CD14-positive monocyte (primary cell): Measurements from ENCODE around the gene TMEM247. TPM values are rescaled to one million over a fixed set of nuclear protein-coding genes. Genes with fewer than 3 reads are reported as not detected.

Experiments
- DNase-seq, 3 donors: peaks; one replicate each; pipeline ENCODE4 v3.0.0-alpha.2; 2011 to 2022
- H2AFZ ChIP-seq: 2 replicates; pipeline ENCODE4 v1.6.0; 2012; ENCODE audit warnings: mild to moderate bottlenecking, low read depth, low read length, inconsistent platforms; ENCODE audit not compliant: insufficient read depth, poor library complexity, severe bottlenecking
- H3K27ac ChIP-seq, 2 donors: 1 replicate in 1 of 2; 2 replicates in 1 of 2; pipeline ENCODE4 v1.5.1; 2012 to 2013; ENCODE audit warnings: low read length in 2 of 2, control low read depth in 1 of 2, inconsistent platforms in 1 of 2, low read depth in 1 of 2, mild to moderate bottlenecking in 1 of 2
- H3K27me3 ChIP-seq, 2 donors: one replicate each; pipeline versions ENCODE4 v1.6.0 to v1.6.1; 2011 to 2013; ENCODE audit warnings: low read length in 2 of 2; ENCODE audit not compliant: control insufficient read depth in 2 of 2, insufficient read depth in 2 of 2
- H3K36me3 ChIP-seq, 2 donors: replicated peaks in 1 of 2; 1 replicate in 1 of 2; 2 replicates in 1 of 2; pipeline versions ENCODE4 v1.5.1 to v1.6.1; 2012 to 2013; ENCODE audit warnings: low read length in 2 of 2, control low read depth in 1 of 2, inconsistent platforms in 1 of 2, mild to moderate bottlenecking in 1 of 2; ENCODE audit not compliant: insufficient read depth in 2 of 2, control insufficient read depth in 1 of 2
- H3K4me1 ChIP-seq, 2 donors: 1 replicate in 1 of 2; 2 replicates in 1 of 2; pipeline versions ENCODE4 v1.5.1 to v1.6.1; 2012 to 2013; ENCODE audit warnings: low read length in 2 of 2, control low read depth in 1 of 2, inconsistent platforms in 1 of 2, mild to moderate bottlenecking in 1 of 2, moderate library complexity in 1 of 2; ENCODE audit not compliant: insufficient read depth in 2 of 2, control insufficient read depth in 1 of 2
- H3K4me2 ChIP-seq: replicated peaks from 2 replicates; pipeline ENCODE3; 2012; ENCODE audit warnings: low read length, moderate library complexity, mild to moderate bottlenecking; ENCODE audit not compliant: poor library complexity, severe bottlenecking; ENCODE audit errors: extremely low read depth
- H3K4me3 ChIP-seq, 3 experiments: fragments of 200-600 bp in 1 of 3; sonication (generic) in 1 of 3; replicated peaks in 1 of 3; 1 replicate in 2 of 3; 2 replicates in 1 of 3; pipeline ENCODE4 v1.5.1; 2011 to 2013; ENCODE audit warnings: low read length in 3 of 3, mild to moderate bottlenecking in 3 of 3, control low read depth in 2 of 3, low read depth in 2 of 3, inconsistent platforms in 1 of 3, moderate library complexity in 1 of 3
- H3K79me2 ChIP-seq: 2 replicates; pipeline ENCODE4 v1.6.0; 2012; ENCODE audit warnings: mild to moderate bottlenecking, control low read depth, inconsistent platforms, low read length, moderate library complexity; ENCODE audit not compliant: insufficient read depth
- H3K9ac ChIP-seq: 2 replicates; pipeline ENCODE4 v1.6.0; 2017; ENCODE audit warnings: low read length, mild to moderate bottlenecking; ENCODE audit not compliant: insufficient read depth, poor library complexity, severe bottlenecking
- H3K9me3 ChIP-seq, 2 donors: replicated peaks in 1 of 2; 1 replicate in 1 of 2; 2 replicates in 1 of 2; pipeline versions ENCODE4 v1.5.1 to v1.6.1; 2012 to 2013; ENCODE audit warnings: low read length in 2 of 2, control low read depth in 1 of 2; ENCODE audit not compliant: control insufficient read depth in 1 of 2, insufficient read depth in 1 of 2
- H4K20me1 ChIP-seq: 2 replicates; pipeline ENCODE4 v1.6.0; 2012; ENCODE audit warnings: mild to moderate bottlenecking, low read length, control low read depth, moderate library complexity; ENCODE audit not compliant: insufficient read depth
- H3K27ac Mint-ChIP-seq, 7 donors: one replicate each; pipeline ENCODE4 v1.8.0; 2020; ENCODE audit warnings: mild to moderate bottlenecking in 7 of 7, mixed read lengths in 7 of 7, moderate library complexity in 6 of 7, inconsistent platforms in 2 of 7
- H3K27me3 Mint-ChIP-seq, 3 donors: one replicate each; pipeline ENCODE4 v1.8.0; 2021 to 2022; ENCODE audit warnings: low read depth in 3 of 3, mild to moderate bottlenecking in 3 of 3, mixed read lengths in 3 of 3, moderate library complexity in 3 of 3, inconsistent platforms in 1 of 3
- H3K36me3 Mint-ChIP-seq, 2 donors: one replicate each; pipeline ENCODE4 v1.8.0; 2020; ENCODE audit warnings: mixed read lengths in 2 of 2, inconsistent platforms in 1 of 2, mild to moderate bottlenecking in 1 of 2
- H3K4me1 Mint-ChIP-seq: one replicate; pipeline ENCODE4 v1.8.0; 2020; ENCODE audit warnings: mild to moderate bottlenecking, mixed read lengths
- H3K4me3 Mint-ChIP-seq, 2 donors: one replicate each; pipeline ENCODE4 v1.8.0; 2020; ENCODE audit warnings: mild to moderate bottlenecking in 2 of 2, mixed read lengths in 2 of 2, moderate library complexity in 1 of 2
- H3K9me3 Mint-ChIP-seq, 7 donors: one replicate each; pipeline ENCODE4 v1.8.0; 2020 to 2022; ENCODE audit warnings: mixed read lengths in 7 of 7, mild to moderate bottlenecking in 6 of 7, moderate library complexity in 6 of 7, inconsistent platforms in 2 of 7
- CTCF ChIP-seq: fragments of 200-600 bp; IDR thresholded peaks from one replicate; pipeline ENCODE4 v1.8.0; 2022; ENCODE audit warnings: antibody characterized with exemption, mild to moderate bottlenecking
- WGBS: methylation state at CpG from one replicate; pipeline ENCODE4 v1.1.5; 2013; ENCODE audit warnings: missing lambda C conversion rate; ENCODE audit not compliant: insufficient coverage; 5-methylcytosine and 5-hydroxymethylcytosine counted together
- intact Hi-C, 2 donors: fragments of 100-400 bp; cut with micrococcal nuclease; formaldehyde crosslinking; loops; one replicate each; pipeline versions ENCODE4 v1.15.0 to v1.15.1; 2023
- polyA plus RNA-seq, 3 donors: library from polyadenylated mRNA; depleted of rRNA in 1 of 3; unstranded in 2 of 3; stranded (reverse) in 1 of 3; fragments of 300-500 nt in 2 of 3; fragments of >200 nt in 1 of 3; fragmentation: Illumina TruSeq in 2 of 3; gene quantifications; 1 replicate in 2 of 3; 2 replicates in 1 of 3; pipeline ENCODE4 v1.2.3, GENCODE V29; 2012 to 2021

Gene TMEM247
- polyA plus RNA-seq, 3 donors = not detected

GRCh38 chr2:46525522-46526155 lies 46.3 kb downstream of the TMEM247 start:
- Histone ChIP-seq H4K20me1 (no peaks in the 10 kb centered on the region), H3K36me3 (no peaks in the 10 kb centered on the region), H3K27me3 (no peaks in the 10 kb centered on the region), H3K27ac (peak overlapping the region in 1 of 2 donors; percentile 65), H3K4me3 (no peak overlapping the region), H3K9ac (no peak overlapping the region), H3K4me2 (no peak overlapping the region), H3K4me1 (peaks cover 23 to 25% of the 10 kb centered on the region in 2 donors), H3K79me2 (no peaks in the 10 kb centered on the region), H2AFZ (no peak overlapping the region), H3K9me3 (peaks cover 1 to 7% of the 10 kb centered on the region in 2 donors)
- no CpG with 5 or more reads among the region's 3 CpGs for WGBS
- peak in 1 of 3 donors; percentile 36 for DNase-seq
- Mint-ChIP-seq H3K4me1 (peaks cover 24% of the 10 kb centered on the region), H3K4me3 (no peak overlapping the region), H3K27me3 (peaks cover 0 to 5% (median 3%) of the 10 kb centered on the region in 3 donors), H3K36me3 (peaks cover 12 to 17% of the 10 kb centered on the region in 2 donors), H3K9me3 (peaks cover 0 to 9% (median 2%) of the 10 kb centered on the region in 7 donors), H3K27ac (peak overlapping the region in 3 of 7 donors; percentile 8 to 63 (median 12))
- intact Hi-C loops = no loop called here
- no peak for TF ChIP-seq CTCF

- Mint-ChIP-seq H3K27me3 (peaks cover 0 to 5% (median 3%) of the 10 kb centered on the region in 3 donors), H3K4me1 (peaks cover 16% of the 10 kb centered on the region), H3K36me3 (peaks cover 12 to 20% of the 10 kb centered on the region in 2 donors), H3K4me3 (no peak overlapping the region), H3K9me3 (peaks cover 0 to 13% (median 6%) of the 10 kb centered on the region in 7 donors), H3K27ac (no peak overlapping the region)
- Histone ChIP-seq H3K27ac (no peak overlapping the region), H3K4me3 (no peak overlapping the region), H3K4me1 (peaks cover 11 to 13% of the 10 kb centered on the region in 2 donors), H3K9ac (no peak overlapping the region), H3K4me2 (no peak overlapping the region), H3K27me3 (no peaks in the 10 kb centered on the region), H2AFZ (no peak overlapping the region), H3K36me3 (no peaks in the 10 kb centered on the region), H3K79me2 (no peaks in the 10 kb centered on the region), H3K9me3 (peaks cover 4 to 9% of the 10 kb centered on the region in 2 donors), H4K20me1 (no peaks in the 10 kb centered on the region)
- intact Hi-C loops = no loop called here
- 100% methylated on average over 1 of the region's 1 CpG for WGBS
- TF ChIP-seq CTCF = no peak
- DNase-seq = no peak
Measured at GRCh38 chr2:46528880-46529279, 49.5 kb downstream of the TMEM247 start.
